Measurements from ENCODE around the gene HS2ST1. TPM values are rescaled to one million over a fixed set of nuclear protein-coding genes. Genes with fewer than 3 reads are reported as not detected.

Gene HS2ST1
- total RNA-seq, 2 experiments from 2014 or later = 20.6 to 23.0 TPM

DNA sequence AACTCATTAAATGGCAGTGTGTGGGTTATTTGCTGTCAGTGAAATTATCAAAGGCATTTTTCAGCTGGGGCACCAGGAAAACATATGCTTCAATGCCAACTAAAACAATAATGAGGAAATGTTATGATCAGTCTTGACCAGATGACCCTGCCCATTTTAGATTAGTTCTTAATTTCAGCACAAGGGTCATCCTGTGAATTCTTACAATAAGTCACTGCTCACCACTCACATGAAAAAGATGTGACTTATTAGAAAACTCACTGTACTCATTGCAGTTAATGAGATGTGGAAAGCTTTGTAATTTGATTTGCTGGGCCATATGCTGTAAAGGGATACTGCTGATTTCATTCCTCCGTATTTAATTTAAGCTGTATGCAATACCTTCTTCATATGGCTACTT, 235.7 kb downstream of the HS2ST1 start:
- ChIA-PET CTCF (no interaction called here), POLR2A (no interaction called here)
- no peak for DNase-seq
- Mint-ChIP-seq H3K27me3 (peaks cover 44% of the 10 kb centered on the region), H3K27ac (no peak overlapping the region), H3K36me3 (ENCODE audit: low read depth) (no peaks in the 10 kb centered on the region), H3K4me3 (no peak overlapping the region), H3K9me3 (no peaks in the 10 kb centered on the region), H3K4me1 (peaks cover 11% of the 10 kb centered on the region)

DNA sequence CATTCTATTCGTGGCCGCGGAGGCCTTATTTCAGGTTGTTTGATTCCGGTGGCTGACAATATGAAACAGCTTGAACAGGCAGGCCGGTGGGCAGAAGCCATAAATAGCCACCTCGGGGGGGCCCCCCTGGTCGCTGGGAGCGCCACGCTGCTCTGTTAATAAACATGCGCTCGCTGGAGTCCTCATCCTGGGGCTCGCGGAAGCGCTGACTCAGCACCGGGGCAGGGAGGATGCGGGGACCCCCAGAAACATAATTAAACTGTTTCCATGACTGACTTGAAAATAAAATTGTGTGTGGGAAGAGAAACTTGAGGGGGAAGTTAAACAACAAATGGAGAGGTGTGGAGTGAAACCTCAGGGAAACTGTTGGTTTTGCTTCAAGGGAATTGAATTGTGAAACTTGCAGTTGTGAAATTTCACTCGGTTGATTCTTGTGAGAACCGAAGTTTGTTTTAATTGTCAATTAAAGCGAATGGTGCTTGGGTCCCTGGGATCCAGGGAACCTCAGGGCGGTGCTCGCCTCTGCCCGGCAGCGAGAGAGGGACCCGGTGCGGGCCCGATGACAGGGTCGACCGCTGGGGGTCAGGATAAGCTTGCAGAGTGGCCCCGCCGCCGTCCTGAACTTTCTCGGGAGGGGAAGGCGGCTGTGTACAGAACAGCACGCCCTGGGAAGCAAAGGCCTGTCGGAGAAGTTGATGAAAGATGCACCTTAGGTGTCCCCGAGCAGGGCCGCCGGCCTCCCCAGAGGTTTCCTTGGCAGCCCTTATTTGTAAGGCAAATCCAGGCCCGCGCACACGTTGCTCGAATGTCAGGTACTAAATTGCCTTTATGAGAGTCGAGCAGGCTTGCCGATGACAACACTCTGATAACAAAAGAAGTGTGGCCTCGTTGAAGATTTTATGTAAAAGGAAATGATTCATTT, 237.3 kb downstream of the HS2ST1 start:
- Mint-ChIP-seq H3K4me1 (peaks cover 11% of the 10 kb centered on the region), H3K4me3 (peak overlapping the region; percentile 72), H3K9me3 (no peaks in the 10 kb centered on the region), H3K36me3 (ENCODE audit: low read depth) (no peaks in the 10 kb centered on the region), H3K27me3 (peaks cover 39% of the 10 kb centered on the region), H3K27ac (no peak overlapping the region)
- DNase-seq = peak; percentile 16
- ChIA-PET CTCF (no interaction called here), POLR2A (no interaction called here)

DNA sequence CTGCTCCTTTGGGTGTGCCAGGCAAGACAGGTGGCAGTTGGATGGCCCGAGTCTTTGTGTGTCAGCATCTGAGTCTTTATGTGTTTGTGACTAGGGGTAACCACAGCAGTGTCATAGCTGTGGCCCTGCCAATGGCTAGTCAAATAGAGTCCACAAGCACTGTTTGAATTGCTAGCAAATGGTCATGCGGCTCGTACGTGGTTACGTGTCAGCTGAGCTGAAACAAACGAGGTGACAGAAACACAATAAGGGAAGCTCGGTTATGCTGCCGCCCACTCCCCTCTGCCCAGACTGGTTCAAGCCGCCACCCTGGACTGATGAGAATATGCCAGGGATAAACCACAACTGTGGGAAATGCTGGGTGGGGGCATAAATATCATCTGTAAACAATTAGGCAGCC, 239.9 kb downstream of the HS2ST1 start:
- Mint-ChIP-seq H3K27me3 (peaks cover 29% of the 10 kb centered on the region), H3K27ac (no peak overlapping the region), H3K4me3 (no peak overlapping the region), H3K9me3 (no peaks in the 10 kb centered on the region), H3K4me1 (peaks cover 11% of the 10 kb centered on the region), H3K36me3 (ENCODE audit: low read depth) (no peaks in the 10 kb centered on the region)
- DNase-seq = no peak
- ChIA-PET POLR2A (no interaction called here), CTCF (no interaction called here)

DNA sequence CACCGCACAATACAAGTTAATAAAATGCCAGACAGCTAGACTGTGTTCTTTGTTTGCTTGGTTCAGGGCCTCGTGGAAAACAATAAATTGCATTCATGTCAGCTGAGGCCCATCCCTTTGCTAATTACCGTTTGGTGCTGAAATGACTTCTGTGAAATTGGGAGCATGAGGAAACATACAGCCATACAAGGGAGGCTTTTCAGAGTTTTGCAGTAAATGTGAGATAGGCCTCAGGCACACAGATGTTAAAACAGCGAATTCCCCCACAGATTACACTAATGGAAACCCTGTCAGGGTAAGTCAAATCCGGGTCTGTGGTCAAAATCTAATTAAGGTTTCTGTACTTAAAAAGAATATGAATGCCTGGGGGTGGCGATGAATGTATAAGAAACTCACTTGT, 240.7 kb downstream of the HS2ST1 start:
- no peak overlapping the region for H3K27ac Mint-ChIP-seq
- ChIA-PET POLR2A (no interaction called here), CTCF (no interaction called here)
- H3K9me3 Mint-ChIP-seq = no peaks in the 10 kb centered on the region
- peaks cover 11% of the 10 kb centered on the region for H3K4me1 Mint-ChIP-seq
- DNase-seq = no peak
- H3K36me3 Mint-ChIP-seq (ENCODE audit: low read depth) = no peaks in the 10 kb centered on the region
- H3K27me3 Mint-ChIP-seq = peaks cover 25% of the 10 kb centered on the region
- H3K4me3 Mint-ChIP-seq = no peak overlapping the region

DNA sequence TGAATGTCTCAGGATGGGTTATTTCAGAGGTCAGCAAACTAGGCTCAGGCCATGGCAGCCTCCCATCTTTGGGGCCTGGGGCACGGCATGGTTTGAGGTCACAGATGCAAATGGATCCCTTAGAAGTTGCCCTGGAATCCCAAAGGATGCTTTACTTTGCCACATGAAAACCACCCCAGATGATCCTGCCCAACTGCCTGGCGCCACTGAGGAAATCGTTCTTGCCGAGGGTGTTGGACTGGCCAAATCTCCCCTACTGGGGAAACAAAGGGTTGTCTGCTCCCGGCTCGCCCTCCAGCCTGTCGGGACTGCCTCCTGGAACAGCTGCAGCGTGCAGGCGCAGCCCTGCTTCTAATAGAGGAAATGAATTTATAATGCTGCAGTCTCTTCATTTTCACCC, 241.2 kb downstream of the HS2ST1 start:
- peaks cover 11% of the 10 kb centered on the region for H3K4me1 Mint-ChIP-seq
- H3K9me3 Mint-ChIP-seq = no peaks in the 10 kb centered on the region
- ChIA-PET POLR2A (no interaction called here), CTCF (no interaction called here)
- no peaks in the 10 kb centered on the region for H3K36me3 Mint-ChIP-seq (ENCODE audit: low read depth)
- no peak overlapping the region for H3K27ac Mint-ChIP-seq
- H3K27me3 Mint-ChIP-seq = peaks cover 25% of the 10 kb centered on the region
- DNase-seq = no peak
- H3K4me3 Mint-ChIP-seq = no peak overlapping the region

DNA sequence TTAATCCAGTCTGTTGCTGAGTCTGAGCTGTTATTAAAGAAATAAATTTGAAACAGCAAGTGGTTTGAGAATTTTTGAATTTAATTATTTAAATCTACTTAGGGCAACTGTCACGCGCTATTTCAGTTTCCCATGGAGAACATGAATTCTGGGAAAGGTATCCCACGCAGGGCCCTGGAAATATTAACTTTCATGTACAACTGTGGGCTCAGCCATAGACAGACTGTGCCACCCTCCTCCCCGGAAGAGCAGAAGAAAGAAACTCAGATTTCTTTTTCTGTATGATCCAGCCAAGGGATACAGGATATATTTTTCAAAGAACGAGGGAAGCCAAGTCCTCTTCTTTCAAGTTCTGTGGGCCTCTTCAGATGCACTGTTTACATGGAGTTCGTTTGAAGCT, 241.7 kb downstream of the HS2ST1 start:
- ChIA-PET POLR2A (no interaction called here), CTCF (no interaction called here)
- H3K9me3 Mint-ChIP-seq = no peaks in the 10 kb centered on the region
- H3K27ac Mint-ChIP-seq = no peak overlapping the region
- no peaks in the 10 kb centered on the region for H3K36me3 Mint-ChIP-seq (ENCODE audit: low read depth)
- H3K27me3 Mint-ChIP-seq = peaks cover 21% of the 10 kb centered on the region
- H3K4me3 Mint-ChIP-seq = no peak overlapping the region
- H3K4me1 Mint-ChIP-seq = peaks cover 11% of the 10 kb centered on the region
- no peak for DNase-seq

DNA sequence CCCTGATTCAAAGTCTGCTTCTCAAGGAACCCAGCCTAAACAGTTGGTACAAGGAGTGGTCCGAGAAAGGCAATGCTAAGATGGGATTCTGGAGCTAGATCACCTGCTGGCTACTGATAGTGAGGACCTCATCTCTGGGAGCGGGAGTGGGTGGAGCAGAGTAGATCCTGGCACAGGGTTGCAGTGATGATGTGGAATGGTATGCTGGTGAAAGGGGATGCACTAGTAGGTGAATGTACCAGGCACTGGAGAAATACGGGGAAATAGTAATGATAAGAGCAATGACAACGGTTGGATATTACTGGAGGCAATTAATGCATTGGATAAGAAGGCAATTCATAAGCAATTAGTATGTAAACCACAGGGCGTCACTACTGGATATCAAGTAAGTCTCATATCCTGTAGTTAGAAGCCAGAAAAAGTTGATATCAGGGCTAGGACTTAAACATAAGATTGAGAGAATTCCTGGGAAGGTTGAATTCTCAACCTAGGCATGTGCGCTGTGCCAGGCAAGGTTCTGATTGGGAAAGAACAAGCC, 245.0 kb downstream of the HS2ST1 start:
- H3K27ac Mint-ChIP-seq = no peak overlapping the region
- H3K27me3 Mint-ChIP-seq = peaks cover 2% of the 10 kb centered on the region
- H3K4me3 Mint-ChIP-seq = no peak overlapping the region
- POLR2A ChIA-PET = no interaction called here
- H3K9me3 Mint-ChIP-seq = no peaks in the 10 kb centered on the region
- H3K4me1 Mint-ChIP-seq = no peaks in the 10 kb centered on the region
- CTCF ChIA-PET = no interaction called here
- DNase-seq = no peak
- no peaks in the 10 kb centered on the region for H3K36me3 Mint-ChIP-seq (ENCODE audit: low read depth)

Other genes with a start within 250 kb of the HS2ST1 start
- gene SH3GLB1, start 210.1 kb upstream of the HS2ST1 start, total RNA-seq = 10 to 100 TPM; 66.8 to 75.3 TPM
- gene SELENOF, start 509 bp upstream of the HS2ST1 start, total RNA-seq = 100 to 1,000 TPM; 175 to 200 TPM

All from activated CD4-positive, alpha-beta T cell treated with anti-CD3 and anti-CD28 coated beads, Interleukin-2, amount 10 ng/mL, durations not matched to agents 7 days and 5 days (primary cell).